Liver (tissue), 9 donors: Measurements from ENCODE around the gene TMEM215. TPM values are rescaled to one million over a fixed set of nuclear protein-coding genes. Genes with fewer than 3 reads are reported as not detected.

Source experiments
- DNase-seq: peaks from one replicate; pipeline ENCODE4 v3.0.0-alpha.2; 2017; ENCODE audit warnings: low spot score
- H3K27ac ChIP-seq, 2 donors: one replicate each; pipeline ENCODE4 v1.7.0; 2013; ENCODE audit warnings: inconsistent platforms in 2 of 2, low read length in 2 of 2, control low read depth in 1 of 2, low read depth in 1 of 2, mild to moderate bottlenecking in 1 of 2
- H3K27me3 ChIP-seq, 4 donors: one replicate each; pipeline versions ENCODE4 v1.6.1 to v1.7.0; 2013; ENCODE audit warnings: low read length in 3 of 4, inconsistent platforms in 1 of 4, mild to moderate bottlenecking in 1 of 4, moderate library complexity in 1 of 4; ENCODE audit not compliant: control insufficient read depth in 4 of 4, insufficient read depth in 4 of 4
- H3K36me3 ChIP-seq, 4 donors: one replicate each; pipeline versions ENCODE4 v1.6.1 to v1.7.0; 2013; ENCODE audit warnings: low read length in 3 of 4, mild to moderate bottlenecking in 3 of 4, low read depth in 1 of 4, moderate library complexity in 1 of 4; ENCODE audit not compliant: control insufficient read depth in 4 of 4, insufficient read depth in 3 of 4
- H3K4me1 ChIP-seq, 4 donors: one replicate each; pipeline versions ENCODE4 v1.6.1 to v1.7.0; 2013; ENCODE audit warnings: low read length in 3 of 4, mild to moderate bottlenecking in 3 of 4, moderate library complexity in 1 of 4; ENCODE audit not compliant: control insufficient read depth in 4 of 4, insufficient read depth in 4 of 4
- H3K4me3 ChIP-seq, 3 donors: one replicate each; pipeline versions ENCODE4 v1.6.1 to v1.7.0; 2013; ENCODE audit warnings: low read length in 3 of 3, control low read depth in 1 of 3, low read depth in 1 of 3, mild to moderate bottlenecking in 1 of 3
- H3K9ac ChIP-seq, 2 donors: one replicate each; pipeline ENCODE4 v1.7.0; 2013; ENCODE audit warnings: low read length in 2 of 2, mild to moderate bottlenecking in 2 of 2, moderate library complexity in 2 of 2, control low read depth in 1 of 2, low read depth in 1 of 2
- H3K9me3 ChIP-seq, 4 donors: one replicate each; pipeline versions ENCODE4 v1.6.1 to v1.7.0; 2013; ENCODE audit warnings: low read length in 3 of 4; ENCODE audit not compliant: control insufficient read depth in 4 of 4
- ATF3 ChIP-seq: IDR thresholded peaks from 2 replicates; pipeline ENCODE4 v1.6.1; 2016; ENCODE audit warnings: antibody characterized with exemption
- CTCF ChIP-seq: fragments of 150-350 bp; IDR thresholded peaks from 2 replicates; pipeline ENCODE4 v1.5.1; 2017; ENCODE audit warnings: improper control_type of control experiment, low read depth, low read length; ENCODE audit not compliant: missing input control
- EGR1 ChIP-seq, 2 donors: IDR thresholded peaks; 2 replicates each; pipeline ENCODE4 v1.6.1; 2016 to 2018; ENCODE audit warnings: antibody characterized with exemption in 2 of 2, low read depth in 2 of 2
- FOXA1 ChIP-seq: IDR thresholded peaks from 2 replicates; pipeline ENCODE4 v1.6.1; 2016; ENCODE audit warnings: antibody characterized with exemption
- FOXA2 ChIP-seq: IDR thresholded peaks from 2 replicates; pipeline ENCODE4 v1.6.1; 2016; ENCODE audit warnings: antibody characterized with exemption
- GABPA ChIP-seq, 2 donors: IDR thresholded peaks in 1 of 2; conservative IDR thresholded peaks in 1 of 2; 2 replicates each; pipeline ENCODE4 v1.6.1; 2016; ENCODE audit warnings: antibody characterized with exemption in 2 of 2, mild to moderate bottlenecking in 1 of 2, moderate library complexity in 1 of 2
- HNF4A ChIP-seq, 2 donors: conservative IDR thresholded peaks; 2 replicates each; pipeline ENCODE4 v1.6.1; 2016; ENCODE audit warnings: antibody characterized with exemption in 2 of 2, mild to moderate bottlenecking in 2 of 2
- HNF4G ChIP-seq: IDR thresholded peaks from 2 replicates; pipeline ENCODE4 v1.6.1; 2016; ENCODE audit warnings: antibody characterized with exemption
- JUND ChIP-seq, 2 donors: IDR thresholded peaks; 2 replicates each; pipeline ENCODE4 v1.6.1; 2016; ENCODE audit warnings: antibody characterized with exemption in 2 of 2
- MAX ChIP-seq: IDR thresholded peaks from 2 replicates; pipeline ENCODE4 v1.6.1; 2016; ENCODE audit warnings: antibody characterized with exemption
- NR2F2 ChIP-seq: IDR thresholded peaks from 2 replicates; pipeline ENCODE4 v1.6.1; 2016; ENCODE audit warnings: antibody characterized with exemption
- RAD21 ChIP-seq, 2 donors: IDR thresholded peaks; 2 replicates each; pipeline ENCODE4 v1.6.1; 2016; ENCODE audit warnings: antibody characterized with exemption in 2 of 2, mild to moderate bottlenecking in 2 of 2
- RXRA ChIP-seq, 2 donors: IDR thresholded peaks; 2 replicates each; pipeline ENCODE4 v1.6.1; 2017 to 2018; ENCODE audit warnings: antibody characterized with exemption in 2 of 2, mild to moderate bottlenecking in 1 of 2
- SP1 ChIP-seq: IDR thresholded peaks from 2 replicates; pipeline ENCODE4 v1.6.1; 2018; ENCODE audit warnings: antibody characterized with exemption, mild to moderate bottlenecking
- TAF1 ChIP-seq: conservative IDR thresholded peaks from 2 replicates; pipeline ENCODE4 v1.6.1; 2016; ENCODE audit warnings: antibody characterized with exemption, mild to moderate bottlenecking
- YY1 ChIP-seq: IDR thresholded peaks from 2 replicates; pipeline ENCODE4 v1.6.1; 2016; ENCODE audit warnings: antibody characterized with exemption, mild to moderate bottlenecking
- ZBTB33 ChIP-seq: IDR thresholded peaks from 2 replicates; pipeline ENCODE4 v1.6.1; 2016; ENCODE audit warnings: antibody characterized with exemption
- WGBS: extraction: QIAGEN DNeasy Blood & Tissue Kit; methylation state at CpG from one replicate; pipeline ENCODE4 v1.1.7; 2013; 5-methylcytosine and 5-hydroxymethylcytosine counted together
- polyA plus RNA-seq, 2 donors: library from polyadenylated mRNA; stranded (reverse) in 1 of 2; unstranded in 1 of 2; fragments of 200-250 nt in 1 of 2; fragments of >200 nt in 1 of 2; fragmentation: Nextera tagmentation in 1 of 2; extraction: Ambion mirVana in 1 of 2; gene quantifications; one replicate each; pipeline versions ENCODE4 v1.2.1 to v1.2.3, GENCODE V29; 2013 to 2015
- total RNA-seq, 2 donors: library from RNA; depleted of rRNA; stranded (reverse); fragments of >200 nt; gene quantifications; one replicate each; pipeline ENCODE4 v1.2.3, GENCODE V29; 2014
- donor health status: healthy.
- donor health status: healthy.
- donor health status: healthy.
- donor health status: healthy.
- donor health status: healthy.

The TMEM215 gene
- total and polyA plus RNA-seq, 4 donors, result not detected

- Histone ChIP-seq H3K27me3 (peaks cover 0 to 3% (median 0%) of the 10 kb centered on the region in 4 donors), H3K9me3 (peaks cover 0 to 6% (median under 1%) of the 10 kb centered on the region in 4 donors), H3K36me3 (no peaks in the 10 kb centered on the region), H3K27ac (no peak overlapping the region), H3K4me3 (no peak overlapping the region), H3K4me1 (no peaks in the 10 kb centered on the region), H3K9ac (no peak overlapping the region)
- TF ChIP-seq JUND (IDR thresholded peaks at IDR 0.05) (no peak), HNF4A (conservative IDR thresholded peaks at IDR 0.05) (no peak), HNF4G (no peak), EGR1 (IDR thresholded peaks at IDR 0.05; ENCODE audit: low read depth in 2 of 2) (no peak), RXRA (IDR thresholded peaks at IDR 0.05) (no peak), MAX (no peak), FOXA2 (no peak), TAF1 (no peak), NR2F2 (no peak), CTCF (no peak), RAD21 (IDR thresholded peaks at IDR 0.05) (no peak), YY1 (no peak)
- 70% methylated on average over 3 of the region's 3 CpGs for WGBS
- DNase-seq, result no peak
These were observed 7.1 kb upstream of the TMEM215 start for GRCh38 chr9:32776201-32776600.

GRCh38 chr9:32782476-32783167 lies 718 bp upstream of the TMEM215 start:
- no peak overlapping the region for H3K9ac ChIP-seq
- H3K36me3 ChIP-seq, result no peaks in the 10 kb centered on the region
- no peak for TF ChIP-seq GABPA (IDR thresholded peaks at IDR 0.05 in 1 of 2, conservative IDR thresholded peaks at IDR 0.05 in 1 of 2)
- no peak for TF ChIP-seq HNF4A (conservative IDR thresholded peaks at IDR 0.05)
- TF ChIP-seq TAF1, result no peak
- no peak for TF ChIP-seq MAX
- no peak for TF ChIP-seq ZBTB33
- no peak for TF ChIP-seq FOXA2
- no peak for TF ChIP-seq ATF3
- no peak for TF ChIP-seq CTCF
- no peak for TF ChIP-seq SP1
- TF ChIP-seq RXRA (IDR thresholded peaks at IDR 0.05), result no peak
- no peak for TF ChIP-seq NR2F2
- TF ChIP-seq EGR1 (IDR thresholded peaks at IDR 0.05; ENCODE audit: low read depth in 2 of 2), result no peak
- TF ChIP-seq FOXA1, result no peak
- TF ChIP-seq HNF4G, result no peak
- WGBS, result 8% methylated on average over 45 of the region's 45 CpGs
- DNase-seq, result no peak
- H3K4me3 ChIP-seq, result peak overlapping the region in 1 of 3 donors; percentile 22
- peaks cover 3 to 10% (median 5%) of the 10 kb centered on the region in 4 donors for H3K27me3 ChIP-seq
- H3K27ac ChIP-seq, result no peak overlapping the region
- no peaks in the 10 kb centered on the region for H3K9me3 ChIP-seq
- peaks cover 0 to 9% (median 5%) of the 10 kb centered on the region in 4 donors for H3K4me1 ChIP-seq
